ENCODE data around the gene DACH1.

The DACH1 gene

DNA sequence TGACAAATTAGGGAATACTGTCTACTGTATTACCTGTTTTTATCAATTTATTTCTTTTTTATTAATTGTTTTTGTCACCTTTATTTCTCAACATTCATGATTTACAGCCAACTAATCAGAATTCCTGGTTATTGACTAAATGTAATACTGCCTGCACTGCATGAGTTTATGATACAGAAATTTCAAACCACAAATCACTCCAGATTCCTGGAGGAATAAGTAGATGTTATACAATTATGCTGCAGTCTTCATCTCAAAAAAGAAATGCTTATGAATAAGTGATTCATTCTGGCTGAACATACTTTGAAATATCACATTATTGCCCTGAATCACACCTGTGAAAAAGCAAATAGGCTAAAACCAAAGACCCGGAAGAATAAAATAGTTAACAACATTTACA lies 249.7 kb downstream of the DACH1 start:
- no peak for DNase-seq

DNA sequence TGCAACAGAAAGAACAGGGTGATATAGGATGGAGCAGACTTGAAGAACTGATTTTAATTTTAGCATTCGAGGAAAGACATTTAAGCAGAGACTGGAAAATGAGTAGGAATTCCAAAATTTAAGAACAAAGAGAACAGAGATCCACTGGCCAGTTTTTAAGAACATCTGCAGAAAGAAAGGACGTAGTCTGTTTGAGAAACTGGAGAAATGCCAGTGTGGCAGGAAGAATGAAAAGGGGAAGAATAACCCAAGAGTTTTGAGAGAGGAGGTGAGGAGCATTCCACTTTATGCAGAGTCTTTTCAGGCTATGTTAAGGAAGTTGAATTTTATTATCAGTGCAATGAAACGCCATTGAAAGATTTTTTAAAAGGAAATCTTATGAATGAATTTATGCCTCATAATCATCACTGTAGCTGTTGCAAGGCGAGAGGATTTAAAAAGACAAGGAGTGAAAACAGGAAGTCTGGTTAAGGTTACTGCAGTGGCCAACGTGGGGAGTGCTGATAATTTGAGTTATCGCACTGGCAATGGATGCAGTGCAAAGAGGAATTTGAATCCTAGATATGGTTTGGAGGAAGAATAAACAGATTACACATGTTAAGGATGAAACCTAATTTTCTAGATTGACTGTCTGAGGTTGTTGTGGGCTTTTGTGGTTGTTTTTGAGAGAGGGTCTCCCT lies 253.8 kb downstream of the DACH1 start:
- DNase-seq, result no peak

DNA sequence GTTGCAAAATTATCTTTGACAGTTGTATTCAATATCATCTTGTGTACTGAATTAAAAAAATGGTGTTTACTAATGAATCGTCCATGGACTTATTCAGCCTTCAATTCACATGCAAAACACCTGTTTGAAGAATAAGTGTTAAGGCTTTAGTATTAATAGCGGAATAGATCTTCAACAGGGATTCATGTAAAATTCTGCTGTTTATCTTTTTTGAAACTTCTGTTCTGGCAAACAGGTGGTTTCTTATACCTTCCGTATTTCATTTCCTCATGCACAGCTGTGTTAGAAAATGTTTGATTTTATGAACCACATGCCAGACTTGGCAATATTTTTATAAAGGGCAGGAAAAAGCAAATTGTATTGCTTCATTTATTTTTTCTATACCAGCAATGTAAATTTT lies 255.7 kb downstream of the DACH1 start:
- no peak for DNase-seq

- no peak for DNase-seq
These were observed 256.1 kb downstream of the DACH1 start for GRCh38 chr13:71610876-71611275.

GRCh38 chr13:71609271-71609670 lies 257.7 kb downstream of the DACH1 start:
- DNase-seq, result no peak

DNA sequence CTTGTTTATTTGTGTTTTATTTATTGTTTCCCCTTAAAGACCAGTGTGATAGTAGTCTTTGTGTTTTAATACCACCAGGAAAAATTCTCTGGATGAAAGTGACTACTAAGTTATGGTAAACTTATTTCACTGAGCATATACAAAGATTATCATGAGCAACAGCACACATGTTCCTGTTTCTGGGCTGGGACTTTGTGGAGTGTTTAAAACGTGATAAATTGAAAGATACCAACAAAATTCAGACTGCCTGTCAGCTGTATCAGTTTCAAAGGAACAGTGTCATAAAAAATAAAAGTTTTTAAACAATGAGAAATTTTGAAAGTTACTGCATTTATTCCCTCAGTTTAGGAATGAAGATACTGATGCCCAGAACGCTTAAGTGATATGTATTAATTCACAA lies 259.4 kb downstream of the DACH1 start:
- no peak for DNase-seq

DNA sequence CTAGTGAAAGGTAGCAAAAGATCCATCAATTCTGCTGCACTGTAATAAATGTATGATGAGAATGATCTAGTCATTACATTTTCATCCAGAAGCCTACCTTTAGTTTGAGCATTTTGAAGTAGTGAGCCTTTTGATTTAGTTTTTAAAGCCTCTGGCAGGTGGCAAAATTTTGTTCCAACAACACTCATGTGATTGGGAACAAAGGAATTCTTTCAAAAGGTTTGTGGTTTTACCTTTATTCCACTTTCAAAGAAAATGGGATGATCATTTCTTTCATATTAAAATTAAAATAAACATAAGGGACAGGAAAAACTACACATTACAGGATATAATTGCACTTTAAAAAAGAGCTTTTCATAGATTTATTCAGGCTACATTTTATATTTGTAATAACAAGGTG lies 260.2 kb downstream of the DACH1 start:
- DNase-seq, result no peak

DNA sequence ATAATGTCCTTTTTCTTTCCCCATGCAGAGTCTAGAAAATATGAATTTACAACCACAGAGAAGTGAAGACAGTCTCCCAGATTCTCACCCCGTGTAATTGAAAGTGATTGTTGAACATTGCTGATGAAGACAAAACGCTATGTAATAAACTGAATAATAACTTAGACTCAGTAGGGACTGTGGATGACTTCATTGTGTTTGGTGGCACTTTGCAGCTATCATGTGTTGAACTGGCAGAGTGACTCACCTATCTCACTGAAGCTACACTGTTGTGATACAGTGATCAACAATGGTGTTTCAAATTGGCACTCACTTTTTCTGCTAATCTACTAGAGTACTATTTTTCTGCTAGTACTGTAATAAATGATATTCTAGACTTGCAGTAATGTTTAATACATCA lies 261.3 kb downstream of the DACH1 start:
- DNase-seq, result no peak

DNA sequence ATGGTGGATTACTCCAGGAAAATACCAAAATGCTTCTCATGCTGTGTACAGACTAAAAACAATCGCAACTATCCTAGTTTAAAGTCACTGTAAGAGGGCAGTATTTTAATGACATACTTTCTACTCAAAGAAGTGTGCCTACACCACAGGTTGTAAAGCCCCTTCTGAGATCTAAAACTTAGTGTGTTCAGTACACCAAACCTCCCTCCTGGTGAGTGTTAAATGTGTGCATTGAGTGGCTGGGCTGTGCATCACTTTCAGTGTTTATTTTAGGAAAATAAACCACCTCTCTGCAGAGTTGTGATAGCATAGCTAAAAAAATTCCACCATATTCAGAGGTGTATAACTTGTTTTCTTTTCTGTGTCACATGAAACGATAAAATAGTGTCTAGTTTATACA lies 263.7 kb downstream of the DACH1 start:
- DNase-seq, result no peak

DNA sequence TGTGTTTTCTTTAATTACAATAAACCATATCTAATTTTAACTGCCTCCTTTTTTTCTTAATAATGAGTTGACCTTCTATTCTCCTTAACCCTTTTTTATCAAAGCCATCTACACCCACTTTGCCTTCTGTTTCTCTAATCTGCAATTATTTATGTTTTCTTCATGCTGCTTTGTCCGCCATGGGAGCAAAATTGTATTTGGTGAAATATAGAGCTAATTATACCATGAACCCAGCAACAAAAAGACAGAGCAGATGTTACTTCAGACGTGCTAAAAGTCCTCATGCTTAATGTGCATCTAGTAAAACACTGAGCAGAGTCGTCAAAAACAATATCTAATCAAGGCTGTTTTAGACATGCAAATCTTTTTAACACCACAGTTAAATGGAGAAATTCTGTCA lies 264.7 kb downstream of the DACH1 start:
- DNase-seq, result no peak

- no peak for DNase-seq
These were observed 269.9 kb downstream of the DACH1 start for GRCh38 chr13:71597150-71597549.

- no peak for DNase-seq
These were observed 270.9 kb downstream of the DACH1 start for GRCh38 chr13:71596116-71596515.

DNA sequence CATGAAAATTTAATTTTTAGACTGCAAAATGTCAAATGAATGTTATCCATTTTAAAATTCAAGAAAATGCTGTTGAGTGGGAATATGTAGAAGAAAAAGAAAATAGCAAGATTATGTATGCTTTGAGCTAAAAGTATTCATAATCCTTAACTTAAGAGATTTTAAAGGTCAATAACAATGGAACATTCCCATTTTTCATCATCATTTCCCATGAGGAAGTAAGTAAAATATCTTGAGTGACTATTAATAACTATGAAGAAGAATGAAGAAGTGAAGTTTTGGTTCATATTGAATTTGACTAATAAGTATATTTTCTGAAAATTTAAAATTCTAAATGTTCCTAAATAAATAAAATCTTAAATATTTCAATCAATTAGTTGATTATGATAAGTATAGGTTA lies 273.4 kb downstream of the DACH1 start:
- no peak for DNase-seq

DNA sequence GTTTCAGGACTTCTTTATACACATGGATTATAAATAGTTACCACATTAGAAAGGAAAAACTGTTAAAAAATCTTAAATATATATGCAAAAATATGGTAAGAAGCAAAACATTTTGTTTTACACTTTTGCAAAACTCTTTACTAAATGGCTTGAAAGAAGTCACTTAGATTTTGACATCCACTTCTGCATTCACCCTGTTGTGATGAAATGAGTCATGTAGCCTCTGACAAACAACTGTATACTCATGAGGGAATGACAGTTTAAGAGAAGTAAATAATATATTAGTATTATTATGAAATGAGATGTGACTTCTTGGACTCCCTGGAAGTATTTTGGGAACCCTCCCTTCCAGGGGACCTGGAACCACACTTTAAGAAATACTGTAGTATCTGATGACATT lies 275.6 kb downstream of the DACH1 start:
- DNase-seq, result no peak

DNA sequence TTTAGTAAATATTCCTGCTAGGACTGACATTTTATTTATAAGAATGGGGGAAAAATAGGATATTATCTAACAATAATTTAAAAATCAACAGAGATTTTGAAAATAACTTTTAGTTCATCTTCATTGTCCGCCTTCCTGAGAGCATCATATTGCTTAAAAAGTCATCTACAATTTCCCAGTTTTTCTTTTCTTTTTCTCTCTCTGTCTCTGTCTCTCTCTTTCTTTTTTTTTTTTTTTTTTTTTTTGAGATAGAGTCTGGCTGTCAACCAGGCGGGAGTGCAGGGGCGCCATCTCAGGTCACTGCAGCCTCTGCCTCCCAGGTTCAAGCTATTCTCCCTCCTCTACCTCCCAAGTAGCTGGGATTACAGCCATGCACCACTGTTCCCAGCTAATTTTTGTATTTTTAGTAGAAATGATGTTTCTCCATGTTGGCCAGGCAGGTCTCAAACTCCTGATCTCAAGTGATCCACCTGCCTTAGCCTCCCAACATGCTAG lies 276.3 kb downstream of the DACH1 start:
- DNase-seq, result no peak

GRCh38 chr13:71589032-71589431 lies 278.0 kb downstream of the DACH1 start:
- DNase-seq, result no peak

GRCh38 chr13:71587817-71588216 lies 279.2 kb downstream of the DACH1 start:
- no peak for DNase-seq

DNA sequence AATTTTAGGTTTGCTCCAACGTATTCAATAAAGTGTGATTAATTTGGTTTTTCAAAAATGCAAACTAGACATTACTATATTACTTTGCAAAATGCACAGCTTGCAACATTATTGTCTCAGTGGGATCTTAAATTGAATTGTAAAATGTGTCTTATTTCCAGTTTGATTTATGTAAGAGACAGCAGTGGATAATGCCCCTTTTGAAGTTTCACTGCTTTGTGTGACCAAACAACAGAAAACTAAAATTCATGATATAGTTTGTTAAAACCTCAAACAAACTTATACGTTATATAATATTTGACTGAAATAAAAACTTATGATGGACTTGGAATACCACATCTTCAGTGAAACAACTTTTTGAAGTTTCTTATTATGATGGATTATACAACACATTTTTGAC lies 279.8 kb downstream of the DACH1 start:
- no peak for DNase-seq

- no peak for DNase-seq
These were observed 283.4 kb downstream of the DACH1 start for GRCh38 chr13:71583581-71583980.

DNA sequence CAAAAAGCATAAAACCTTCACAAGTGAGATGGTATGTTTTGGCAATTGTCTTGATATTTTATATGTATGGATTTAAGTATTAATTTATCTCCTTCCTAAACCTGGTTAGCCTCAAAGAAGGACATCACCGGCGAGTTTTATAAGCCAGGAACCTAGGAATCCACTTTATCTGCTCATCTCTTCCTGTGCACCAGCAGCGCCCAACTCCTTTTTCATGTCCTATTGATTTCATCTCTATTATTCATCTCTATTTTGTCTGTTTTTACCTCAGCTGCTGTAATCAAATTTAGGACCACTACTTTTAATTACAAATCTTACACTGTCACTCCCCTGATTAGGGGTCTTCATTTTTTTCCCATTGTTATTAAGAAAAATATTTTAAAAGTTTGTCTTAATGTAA lies 286.4 kb downstream of the DACH1 start:
- DNase-seq, result no peak

- no peak for DNase-seq
These were observed 289.0 kb downstream of the DACH1 start for GRCh38 chr13:71578048-71578447.

DNA sequence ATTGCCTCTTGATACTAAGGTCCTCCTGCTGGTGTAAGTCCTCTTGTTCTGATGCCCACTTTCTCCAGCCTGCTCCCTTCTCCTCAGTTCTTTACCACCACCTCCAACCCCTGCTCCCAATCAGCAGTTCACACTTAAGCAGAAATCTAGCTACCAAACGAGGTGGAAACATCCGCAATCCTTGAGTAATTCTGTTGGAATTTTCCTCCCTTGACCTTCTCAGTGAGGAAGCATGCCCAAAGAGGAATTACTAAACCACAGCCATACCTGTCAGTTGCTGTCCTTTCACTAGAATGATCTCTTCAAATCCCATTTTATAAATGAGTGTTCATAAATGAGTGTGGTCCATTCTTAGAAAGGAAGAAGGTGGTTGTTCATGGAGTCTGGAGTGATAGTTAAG lies 289.9 kb downstream of the DACH1 start:
- no peak for DNase-seq

GRCh38 chr13:71576571-71576970 lies 290.4 kb downstream of the DACH1 start:
- DNase-seq, result no peak

- no peak for DNase-seq
These were observed 320.1 kb downstream of the DACH1 start for GRCh38 chr13:71546881-71547280.

- DNase-seq, result no peak
These were observed 326.9 kb downstream of the DACH1 start for GRCh38 chr13:71540098-71540497.

- no peak for DNase-seq
These were observed 330.8 kb downstream of the DACH1 start for GRCh38 chr13:71536201-71536600.

All from CD4-positive, alpha-beta T cell treated with Interleukin-4 for 4 hours (primary cell).